BE2C (cell line): ENCODE data around the gene SYNGR3.

Experiments
- DNase-seq: peaks from one replicate; pipeline ENCODE4 v3.0.0-alpha.2; 2020
- H3K27me3 ChIP-seq: fragments of 250-450 bp; sonication (Bioruptor Pico); 2 replicates; pipeline ENCODE4 v1.5.1; 2020; ENCODE audit warnings: mild to moderate bottlenecking
- H3K36me3 ChIP-seq: fragments of 250-450 bp; sonication (Bioruptor Pico); 2 replicates; pipeline ENCODE4 v1.5.1; 2020; ENCODE audit warnings: mild to moderate bottlenecking
- H3K4me1 ChIP-seq: fragments of 250-450 bp; sonication (Bioruptor Pico); 2 replicates; pipeline ENCODE4 v1.5.1; 2020
- H3K4me3 ChIP-seq: 2 replicates; pipeline ENCODE4 v1.5.1; 2011; ENCODE audit warnings: low read depth, low read length
- H3K9me3 ChIP-seq: fragments of 250-450 bp; sonication (Bioruptor Pico); 2 replicates; pipeline ENCODE4 v1.5.1; 2020
- TF ChIP-seq, protein P1 (sequence below): IDR thresholded peaks from 2 replicates; pipeline ENCODE4 v1.5.1; 2012; ENCODE audit warnings: mild to moderate bottlenecking, low read depth, low read length

The SYNGR3 gene

DNA sequence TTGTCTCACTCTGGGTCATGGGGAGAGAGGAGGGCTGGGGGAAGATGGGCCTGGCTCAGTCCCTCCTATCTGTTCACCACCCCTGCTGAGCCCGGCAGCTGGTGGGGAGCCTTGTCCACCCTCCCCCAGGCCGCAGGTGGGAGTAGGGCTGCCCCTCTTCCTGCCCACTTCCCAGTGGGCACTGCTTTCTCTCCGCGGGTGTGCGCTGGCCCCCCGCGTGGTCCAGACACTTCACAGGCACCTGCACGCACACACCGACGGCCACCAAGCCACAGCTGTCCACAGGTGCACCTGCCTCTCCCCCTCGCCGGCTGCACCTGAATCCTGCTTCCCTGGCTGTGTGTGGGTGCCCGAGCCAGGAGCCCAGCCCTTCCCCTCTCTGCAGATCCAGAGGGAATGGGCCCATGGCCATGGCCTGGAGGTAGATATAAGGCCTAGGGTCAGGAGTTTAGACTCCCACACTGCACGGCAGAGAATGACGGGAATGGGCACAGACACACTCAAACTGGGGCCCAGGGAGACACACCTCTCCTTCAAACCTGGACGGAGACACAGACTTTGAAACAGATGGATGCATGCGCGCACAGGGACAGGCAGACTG is 39.0 kb downstream of the SYNGR3 start:
- TF ChIP-seq, protein P1, sequence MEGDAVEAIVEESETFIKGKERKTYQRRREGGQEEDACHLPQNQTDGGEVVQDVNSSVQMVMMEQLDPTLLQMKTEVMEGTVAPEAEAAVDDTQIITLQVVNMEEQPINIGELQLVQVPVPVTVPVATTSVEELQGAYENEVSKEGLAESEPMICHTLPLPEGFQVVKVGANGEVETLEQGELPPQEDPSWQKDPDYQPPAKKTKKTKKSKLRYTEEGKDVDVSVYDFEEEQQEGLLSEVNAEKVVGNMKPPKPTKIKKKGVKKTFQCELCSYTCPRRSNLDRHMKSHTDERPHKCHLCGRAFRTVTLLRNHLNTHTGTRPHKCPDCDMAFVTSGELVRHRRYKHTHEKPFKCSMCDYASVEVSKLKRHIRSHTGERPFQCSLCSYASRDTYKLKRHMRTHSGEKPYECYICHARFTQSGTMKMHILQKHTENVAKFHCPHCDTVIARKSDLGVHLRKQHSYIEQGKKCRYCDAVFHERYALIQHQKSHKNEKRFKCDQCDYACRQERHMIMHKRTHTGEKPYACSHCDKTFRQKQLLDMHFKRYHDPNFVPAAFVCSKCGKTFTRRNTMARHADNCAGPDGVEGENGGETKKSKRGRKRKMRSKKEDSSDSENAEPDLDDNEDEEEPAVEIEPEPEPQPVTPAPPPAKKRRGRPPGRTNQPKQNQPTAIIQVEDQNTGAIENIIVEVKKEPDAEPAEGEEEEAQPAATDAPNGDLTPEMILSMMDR = no peak
- Histone ChIP-seq H3K9me3 (no peaks in the 10 kb centered on the region), H3K27me3 (no peaks in the 10 kb centered on the region), H3K4me1 (peaks cover 6% of the 10 kb centered on the region), H3K36me3 (no peaks in the 10 kb centered on the region), H3K4me3 (no peak overlapping the region)
- no peak for DNase-seq

DNA sequence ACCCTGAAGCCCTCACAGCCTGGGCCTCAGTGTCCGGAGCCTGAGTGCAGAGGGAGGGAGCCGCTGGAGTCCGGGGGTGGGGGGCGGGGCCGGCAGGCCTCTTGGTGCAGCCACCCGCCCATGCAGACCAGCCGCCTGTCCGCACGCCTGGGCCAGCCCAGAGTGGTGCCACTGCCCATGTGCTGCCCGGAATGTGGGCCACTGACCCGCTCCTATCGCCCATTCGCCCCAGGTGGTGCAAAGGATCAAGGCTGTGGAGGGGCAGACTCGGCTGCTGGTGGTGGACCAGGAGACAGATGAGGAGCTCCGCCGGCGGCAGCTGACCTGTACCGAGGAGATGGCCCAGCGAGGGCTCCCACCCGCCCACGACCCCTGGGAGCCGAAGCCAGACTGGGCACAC is 39.6 kb downstream of the SYNGR3 start:
- no peaks in the 10 kb centered on the region for H3K36me3 ChIP-seq
- no peak overlapping the region for H3K4me3 ChIP-seq
- peaks cover 7% of the 10 kb centered on the region for H3K4me1 ChIP-seq
- no peak for DNase-seq
- H3K9me3 ChIP-seq = no peaks in the 10 kb centered on the region
- H3K27me3 ChIP-seq = no peaks in the 10 kb centered on the region
- TF ChIP-seq, protein P1 = no peak

DNA sequence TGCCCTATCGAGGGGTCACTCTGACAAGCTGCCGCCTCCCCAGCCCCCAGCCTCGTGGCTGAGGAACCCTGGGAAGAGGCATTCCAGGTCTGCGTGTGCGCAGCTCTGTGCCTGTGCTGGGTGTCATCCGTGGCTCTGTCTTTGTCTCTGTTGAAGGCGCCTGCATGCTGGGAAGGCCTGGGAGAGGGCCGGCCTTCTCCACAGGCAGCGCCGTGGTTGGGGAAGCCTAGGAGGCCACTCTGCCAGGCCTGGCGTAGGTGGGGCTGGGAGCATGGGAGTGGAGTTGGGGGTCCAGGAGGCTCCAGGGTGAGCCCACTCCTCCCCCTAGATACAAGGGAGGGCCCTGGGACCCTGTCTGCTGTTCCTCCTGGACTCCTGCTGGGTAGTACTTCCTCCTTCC is 40.3 kb downstream of the SYNGR3 start:
- no peak for DNase-seq
- Histone ChIP-seq H3K4me1 (peaks cover 7% of the 10 kb centered on the region), H3K9me3 (no peaks in the 10 kb centered on the region), H3K27me3 (no peaks in the 10 kb centered on the region), H3K4me3 (no peak overlapping the region), H3K36me3 (no peaks in the 10 kb centered on the region)
- TF ChIP-seq, protein P1 = no peak

DNA sequence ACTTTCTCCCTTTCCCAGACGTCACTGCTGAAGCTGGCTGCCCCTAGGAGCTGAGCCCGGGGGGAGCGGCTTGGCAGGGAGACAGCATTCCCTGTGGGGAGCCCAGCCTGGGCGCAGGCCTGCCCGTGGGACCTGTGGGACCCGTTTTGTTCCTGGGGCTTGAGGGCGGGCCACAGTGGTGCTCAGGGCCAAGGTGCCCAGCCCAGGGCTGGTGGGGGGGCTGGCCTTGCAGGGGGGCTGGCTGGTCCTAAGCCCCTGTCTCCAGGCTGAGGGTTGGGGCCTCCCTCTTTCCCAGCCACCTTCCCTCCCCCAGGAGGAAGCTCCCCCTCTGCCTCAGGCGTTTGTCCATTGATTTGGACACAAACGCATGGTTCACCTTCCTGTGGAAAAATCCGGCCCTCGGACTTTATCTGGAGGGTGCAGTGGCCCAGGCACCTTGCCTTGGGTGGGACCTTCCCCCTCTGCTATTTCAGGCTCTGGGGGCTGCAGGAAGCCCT is 41.4 kb downstream of the SYNGR3 start:
- Histone ChIP-seq H3K9me3 (no peaks in the 10 kb centered on the region), H3K4me1 (peaks cover 15% of the 10 kb centered on the region), H3K36me3 (no peaks in the 10 kb centered on the region), H3K27me3 (no peaks in the 10 kb centered on the region), H3K4me3 (no peak overlapping the region)
- DNase-seq = no peak
- TF ChIP-seq, protein P1 = no peak

DNA sequence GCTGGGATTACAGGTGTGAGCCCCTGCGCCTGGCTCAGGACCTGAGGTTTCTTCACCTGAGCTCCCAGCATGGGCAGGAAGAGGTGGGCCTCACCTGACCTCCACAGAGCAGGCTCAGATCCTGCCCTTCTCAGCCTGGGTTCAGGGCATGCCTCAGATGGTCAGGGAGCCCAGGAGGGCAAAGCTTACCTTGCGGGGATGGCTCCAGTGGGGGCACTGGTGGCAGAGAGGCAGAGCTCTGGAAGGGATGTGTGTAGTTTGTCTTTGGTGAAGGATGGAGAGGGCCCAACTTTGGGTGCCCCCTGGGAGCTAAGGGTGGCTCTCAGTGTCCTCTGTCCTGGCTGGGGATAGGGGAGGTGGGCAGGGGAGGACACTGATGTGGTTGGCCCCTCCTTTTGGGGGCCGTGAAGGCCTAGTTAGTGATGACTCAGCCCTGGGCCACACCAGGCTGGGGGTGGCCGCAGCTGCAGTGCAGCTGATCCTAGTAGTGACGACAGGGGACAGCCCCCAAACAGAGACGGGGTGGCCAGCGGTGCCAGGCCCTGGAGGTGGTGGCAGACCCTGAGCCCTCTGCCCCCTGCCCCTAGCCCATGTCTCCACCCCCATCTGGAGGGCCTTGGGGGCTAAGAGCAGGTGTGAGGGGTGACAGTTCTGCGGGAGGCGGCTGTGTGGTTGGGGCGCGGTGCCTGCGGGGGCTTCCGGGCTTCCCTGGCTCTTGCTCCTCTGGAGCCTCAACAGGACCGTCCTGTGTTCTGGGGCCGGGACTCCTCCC is 42.7 kb downstream of the SYNGR3 start:
- no peak for DNase-seq
- TF ChIP-seq, protein P1 = no peak
- no peaks in the 10 kb centered on the region for H3K36me3 ChIP-seq
- H3K4me1 ChIP-seq = peaks cover 17% of the 10 kb centered on the region
- H3K4me3 ChIP-seq = no peak overlapping the region
- H3K9me3 ChIP-seq = no peaks in the 10 kb centered on the region
- H3K27me3 ChIP-seq = no peaks in the 10 kb centered on the region
